ENCODE measurements around the gene SEMA3D. TPM values are rescaled to one million over a fixed set of nuclear protein-coding genes. Genes with fewer than 3 reads are reported as not detected.
A peak's percentile ranks its signal among the peaks of the same experiment; 100 is the strongest.

The SEMA3D gene
- total RNA-seq, 1 experiment from 2014 or later: 9.2 TPM

GRCh38 chr7:85081392-85081791, 105.5 kb downstream of the SEMA3D start:
- no peak for DNase-seq (ENCODE audit: low read depth)

- DNase-seq (ENCODE audit: low read depth): no peak
Measured at GRCh38 chr7:85079434-85079833, 107.4 kb downstream of the SEMA3D start.

- DNase-seq (ENCODE audit: low read depth): no peak
Measured at GRCh38 chr7:85078181-85078580, 108.7 kb downstream of the SEMA3D start.

- DNase-seq (ENCODE audit: low read depth): no peak
Measured at GRCh38 chr7:85075864-85076263, 111.0 kb downstream of the SEMA3D start.

GRCh38 chr7:85074992-85075391, 111.9 kb downstream of the SEMA3D start:
- DNase-seq (ENCODE audit: low read depth): peak; percentile 27

- DNase-seq (ENCODE audit: low read depth): peak; percentile 73
Measured at GRCh38 chr7:85074016-85074415, 112.8 kb downstream of the SEMA3D start.

GRCh38 chr7:85070967-85071628, 115.8 kb downstream of the SEMA3D start:
- DNase-seq (ENCODE audit: low read depth): no peak

- peak; percentile 62 for DNase-seq (ENCODE audit: low read depth)
Measured at GRCh38 chr7:85068799-85069198, 118.1 kb downstream of the SEMA3D start.

GRCh38 chr7:85067371-85067770, 119.5 kb downstream of the SEMA3D start:
- no peak for DNase-seq (ENCODE audit: low read depth)

GRCh38 chr7:85065888-85066485, 120.9 kb downstream of the SEMA3D start:
- DNase-seq (ENCODE audit: low read depth): no peak

- no peak for DNase-seq (ENCODE audit: low read depth)
Measured at GRCh38 chr7:85065306-85065705, 121.5 kb downstream of the SEMA3D start.

GRCh38 chr7:85062651-85063050, 124.2 kb downstream of the SEMA3D start:
- no peak for DNase-seq (ENCODE audit: low read depth)

GRCh38 chr7:85061456-85061855, 125.4 kb downstream of the SEMA3D start:
- no peak for DNase-seq (ENCODE audit: low read depth)

- DNase-seq (ENCODE audit: low read depth): no peak
Measured at GRCh38 chr7:85060696-85061095, 126.2 kb downstream of the SEMA3D start.

- DNase-seq (ENCODE audit: low read depth): no peak
Measured at GRCh38 chr7:85055906-85056305, 130.9 kb downstream of the SEMA3D start.

- DNase-seq (ENCODE audit: low read depth): no peak
Measured at GRCh38 chr7:85055196-85055595, 131.7 kb downstream of the SEMA3D start.

GRCh38 chr7:85054306-85054705, 132.6 kb downstream of the SEMA3D start:
- DNase-seq (ENCODE audit: low read depth): no peak

GRCh38 chr7:85052894-85053293, 134.0 kb downstream of the SEMA3D start:
- DNase-seq (ENCODE audit: low read depth): no peak

GRCh38 chr7:85052056-85052737, 134.7 kb downstream of the SEMA3D start:
- DNase-seq (ENCODE audit: low read depth): no peak

- no peak for DNase-seq (ENCODE audit: low read depth)
Measured at GRCh38 chr7:85046534-85046933, 140.3 kb downstream of the SEMA3D start.

GRCh38 chr7:85041605-85042216, 145.1 kb downstream of the SEMA3D start:
- DNase-seq (ENCODE audit: low read depth): peak; percentile 76

- no peak for DNase-seq (ENCODE audit: low read depth)
Measured at GRCh38 chr7:85039196-85039923, 147.5 kb downstream of the SEMA3D start.
